ENCODE measurements around the gene RPS6KB1. TPM values are rescaled to one million over a fixed set of nuclear protein-coding genes. Genes with fewer than 3 reads are reported as not detected.

The RPS6KB1 gene
- total RNA-seq, 2 experiments from 2014 or later: 129 to 135 TPM

DNA sequence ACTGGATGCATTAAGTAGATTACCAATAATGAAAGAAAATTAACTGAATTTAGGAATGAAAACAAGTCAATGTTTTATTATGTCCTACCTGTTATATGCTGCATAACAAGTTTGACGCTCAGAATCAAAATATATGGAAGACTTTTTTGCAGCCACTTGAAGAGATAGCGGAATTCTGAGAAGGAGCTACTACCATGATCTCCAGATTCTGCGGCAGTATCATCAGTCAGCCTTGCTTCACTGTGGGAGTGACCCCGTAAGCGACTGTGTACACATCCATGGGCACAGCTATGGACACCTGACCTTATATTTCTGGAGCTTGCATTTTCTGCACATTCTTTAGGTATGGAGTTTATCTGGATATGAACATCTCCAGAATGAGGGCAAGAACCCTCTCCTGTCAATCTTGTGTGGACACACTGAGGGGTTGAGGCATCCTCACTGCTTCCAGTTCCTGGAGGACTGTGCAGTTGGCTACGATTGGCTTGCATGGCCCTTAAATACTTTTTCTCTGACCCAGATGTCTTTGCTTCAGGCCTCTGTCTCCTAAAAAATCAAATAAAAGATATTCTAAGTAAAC, 69.9 kb downstream of the RPS6KB1 start:
- ChIA-PET POLR2A (interaction anchor here (3.1 kb wide), 1 partner anchor 70 kb away, joined by 35 read pairs; the partner anchor contains the start of genes RPS6KB1 and TUBD1), CTCF (interaction anchor here (1.3 kb wide), 1 partner anchor 48 kb away, joined by 3 read pairs; no protein-coding TSS in a partner anchor)
- peaks cover 8% of the 10 kb centered on the region for H3K36me3 ChIP-seq (ENCODE audit: insufficient read depth, low read length)
- no peak for ATAC-seq (ENCODE audit: poor library complexity)
- H3K27ac ChIP-seq (ENCODE audit: low read depth in 1 of 2, low read length in 2 of 2): no peak overlapping the region
- TF ChIP-seq, protein P1, sequence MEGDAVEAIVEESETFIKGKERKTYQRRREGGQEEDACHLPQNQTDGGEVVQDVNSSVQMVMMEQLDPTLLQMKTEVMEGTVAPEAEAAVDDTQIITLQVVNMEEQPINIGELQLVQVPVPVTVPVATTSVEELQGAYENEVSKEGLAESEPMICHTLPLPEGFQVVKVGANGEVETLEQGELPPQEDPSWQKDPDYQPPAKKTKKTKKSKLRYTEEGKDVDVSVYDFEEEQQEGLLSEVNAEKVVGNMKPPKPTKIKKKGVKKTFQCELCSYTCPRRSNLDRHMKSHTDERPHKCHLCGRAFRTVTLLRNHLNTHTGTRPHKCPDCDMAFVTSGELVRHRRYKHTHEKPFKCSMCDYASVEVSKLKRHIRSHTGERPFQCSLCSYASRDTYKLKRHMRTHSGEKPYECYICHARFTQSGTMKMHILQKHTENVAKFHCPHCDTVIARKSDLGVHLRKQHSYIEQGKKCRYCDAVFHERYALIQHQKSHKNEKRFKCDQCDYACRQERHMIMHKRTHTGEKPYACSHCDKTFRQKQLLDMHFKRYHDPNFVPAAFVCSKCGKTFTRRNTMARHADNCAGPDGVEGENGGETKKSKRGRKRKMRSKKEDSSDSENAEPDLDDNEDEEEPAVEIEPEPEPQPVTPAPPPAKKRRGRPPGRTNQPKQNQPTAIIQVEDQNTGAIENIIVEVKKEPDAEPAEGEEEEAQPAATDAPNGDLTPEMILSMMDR (IDR thresholded peaks at IDR 0.05): no peak
- H3K4me3 ChIP-seq (ENCODE audit: low read length): no peak overlapping the region
- Mint-ChIP-seq H3K4me3 (peak overlapping the region; percentile 94), H3K4me1 (ENCODE audit: low read depth) (peaks cover 34% of the 10 kb centered on the region), H3K9me3 (no peaks in the 10 kb centered on the region), H3K27me3 (no peaks in the 10 kb centered on the region), H3K27ac (peak overlapping the region; percentile 89), H3K36me3 (ENCODE audit: low read depth) (peaks cover 33% of the 10 kb centered on the region)
- H3K27me3 ChIP-seq (ENCODE audit: control insufficient read depth in 1 of 2, insufficient read depth in 2 of 2, low read length in 2 of 2): no peaks in the 10 kb centered on the region
- no peak for DNase-seq
- H3K4me1 ChIP-seq (ENCODE audit: insufficient read depth, low read length): peaks cover 16% of the 10 kb centered on the region
- intact Hi-C loops (cut with DNase I, micrococcal nuclease): loop anchor here (5.0 to 10.0 kb wide), 4 partner anchors 48 to 858 kb away; partner anchors contain the start of genes RPS6KB1 (in 1 of the 2), TRIM37 (in 1 of the 2) and TUBD1 (in 1 of the 2)
- H3K9me3 ChIP-seq (ENCODE audit: control insufficient read depth in 1 of 2, insufficient read depth in 1 of 2, low read length in 2 of 2): no peaks in the 10 kb centered on the region

DNA sequence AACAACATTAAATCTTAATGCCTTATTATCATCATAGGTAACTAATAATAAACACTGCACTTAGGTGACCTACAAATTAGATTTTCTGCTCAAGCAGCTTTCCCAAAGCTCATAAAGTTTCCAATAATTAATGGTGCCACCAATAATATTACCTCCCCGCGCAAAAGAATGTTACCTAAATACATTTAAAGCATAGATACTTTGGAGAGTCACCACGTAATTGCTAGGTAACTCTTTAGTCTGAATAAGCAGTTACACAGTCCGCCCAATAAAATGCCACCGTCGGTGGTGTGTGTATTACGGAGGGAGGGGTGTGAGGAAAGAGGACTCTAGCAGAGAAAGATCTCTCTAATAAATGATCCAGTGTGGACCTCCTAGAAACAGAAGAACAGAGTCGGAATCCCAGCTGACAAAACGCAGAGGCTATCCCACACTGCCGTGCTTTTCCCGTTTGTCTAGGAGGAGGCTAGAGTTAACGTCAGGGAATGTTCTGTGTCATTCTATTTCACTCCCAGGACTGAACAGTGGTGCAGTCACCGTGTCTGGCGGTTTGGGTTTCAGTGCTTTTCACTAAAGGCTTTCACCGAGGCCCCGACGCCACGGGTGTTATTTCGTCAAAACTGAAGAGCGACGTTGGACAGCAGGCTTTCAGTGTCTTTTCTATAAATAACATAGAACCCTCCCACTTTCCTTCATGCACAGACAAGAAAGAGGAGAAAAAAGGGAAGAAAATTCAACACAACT, 71.0 kb downstream of the RPS6KB1 start:
- POLR2A ChIA-PET: interaction anchor here (0.7 to 3.1 kb wide), 15 partner anchors 13 to 857 kb away, joined by 3 to 35 read pairs (median 4); partner anchors contain the start of genes BCAS3, CLTC, DHX40 and PTRH2
- TF ChIP-seq, protein P1 (IDR thresholded peaks at IDR 0.05): no peak
- H3K27me3 Mint-ChIP-seq: no peaks in the 10 kb centered on the region
- peaks cover 4% of the 10 kb centered on the region for H3K36me3 ChIP-seq (ENCODE audit: insufficient read depth, low read length)
- H3K4me1 Mint-ChIP-seq (ENCODE audit: low read depth): peaks cover 30% of the 10 kb centered on the region
- peak overlapping the region; percentile 94 for H3K4me3 Mint-ChIP-seq
- H3K9me3 ChIP-seq (ENCODE audit: control insufficient read depth in 1 of 2, insufficient read depth in 1 of 2, low read length in 2 of 2): no peaks in the 10 kb centered on the region
- peak overlapping the region; percentile 80 to 88 for H3K27ac ChIP-seq (ENCODE audit: low read depth in 1 of 2, low read length in 2 of 2)
- H3K27ac Mint-ChIP-seq: peak overlapping the region; percentile 89
- DNase-seq (peak; percentile 22 to 74 (median 38)), ATAC-seq (ENCODE audit: poor library complexity) (peak; percentile 64)
- H3K36me3 Mint-ChIP-seq (ENCODE audit: low read depth): peaks cover 22% of the 10 kb centered on the region
- intact Hi-C loops (cut with DNase I, micrococcal nuclease): loop anchor here (5.0 to 10.0 kb wide), 4 partner anchors 49 to 859 kb away; partner anchors contain the start of genes RPS6KB1 (in 1 of the 2), TRIM37 (in 1 of the 2) and TUBD1 (in 1 of the 2)
- CTCF ChIA-PET: interaction anchor here (0.9 to 1.3 kb wide), 3 partner anchors 14 to 73 kb away, joined by 3 read pairs; no protein-coding TSS in a partner anchor
- peak overlapping the region; percentile 100 for H3K4me3 ChIP-seq (ENCODE audit: low read length)
- H3K9me3 Mint-ChIP-seq: no peaks in the 10 kb centered on the region
- peaks cover 16% of the 10 kb centered on the region for H3K4me1 ChIP-seq (ENCODE audit: insufficient read depth, low read length)
- no peaks in the 10 kb centered on the region for H3K27me3 ChIP-seq (ENCODE audit: control insufficient read depth in 1 of 2, insufficient read depth in 2 of 2, low read length in 2 of 2)
